GM18502 (cell line): ENCODE measurements around the gene XG.
"Not testable (repeated sequence)": the region's sequence is repeated elsewhere in the genome, so short reads cannot be mapped to it uniquely, and the experiment has no call there.

Experiments
- ATAC-seq: cut with Tn5 transposase; IDR thresholded peaks from one replicate; pipeline ENCODE4 v1.9.1; 2021; ENCODE audit warnings: mild to moderate bottlenecking; ENCODE audit not compliant: unreplicated experiment, poor library complexity

Gene XG

GRCh38 chrX:2774057-2774456 lies 22.2 kb downstream of the XG start:
- ATAC-seq = no peak

- ATAC-seq = no peak
These were observed 22.9 kb downstream of the XG start for GRCh38 chrX:2774776-2775175.

- not testable (repeated sequence) for ATAC-seq
These were observed 28.8 kb downstream of the XG start for GRCh38 chrX:2780472-2781225.

GRCh38 chrX:2781226-2781571 lies 29.4 kb downstream of the XG start:
- no peak for ATAC-seq

- peak; percentile 66 for ATAC-seq
These were observed 29.9 kb downstream of the XG start for GRCh38 chrX:2781698-2782097.

- ATAC-seq = peak; percentile 14
These were observed 30.3 kb downstream of the XG start for GRCh38 chrX:2782171-2782570.

- ATAC-seq = no peak
These were observed 30.9 kb downstream of the XG start for GRCh38 chrX:2782778-2783177.

- no peak for ATAC-seq
These were observed 32.2 kb downstream of the XG start for GRCh38 chrX:2784026-2784425.

- no peak for ATAC-seq
These were observed 33.7 kb downstream of the XG start for GRCh38 chrX:2785538-2785937.

GRCh38 chrX:2788980-2789379 lies 37.1 kb downstream of the XG start:
- no peak for ATAC-seq

- no peak for ATAC-seq
These were observed 37.7 kb downstream of the XG start for GRCh38 chrX:2789569-2789968.

GRCh38 chrX:2793752-2794151 lies 41.9 kb downstream of the XG start:
- ATAC-seq = no peak

GRCh38 chrX:2794336-2794735 lies 42.5 kb downstream of the XG start:
- no peak for ATAC-seq

GRCh38 chrX:2796808-2797207 lies 45.0 kb downstream of the XG start:
- ATAC-seq = not testable (repeated sequence)

- ATAC-seq = no peak
These were observed 47.5 kb downstream of the XG start for GRCh38 chrX:2799369-2799768.

GRCh38 chrX:2799980-2800379 lies 48.1 kb downstream of the XG start:
- ATAC-seq = not testable (repeated sequence)

GRCh38 chrX:2801223-2801622 lies 49.4 kb downstream of the XG start:
- no peak for ATAC-seq

- ATAC-seq = not testable (repeated sequence)
These were observed 50.7 kb downstream of the XG start for GRCh38 chrX:2802376-2803090.

- ATAC-seq = not testable (repeated sequence)
These were observed 51.6 kb downstream of the XG start for GRCh38 chrX:2803486-2803885.

- ATAC-seq = not testable (repeated sequence)
These were observed 52.4 kb downstream of the XG start for GRCh38 chrX:2804106-2804843.

- not testable (repeated sequence) for ATAC-seq
These were observed 53.0 kb downstream of the XG start for GRCh38 chrX:2804858-2805257.
